HUES64 (cell line): ENCODE measurements around the gene MYO5B.

Source experiments
- H3K27ac ChIP-seq: 2 replicates; pipeline ENCODE4 v1.7.0; 2013; ENCODE audit warnings: low read depth, low read length, inconsistent platforms
- H3K27me3 ChIP-seq: 2 replicates; pipeline ENCODE4 v1.6.1; 2013; ENCODE audit warnings: mild to moderate bottlenecking, low read length; ENCODE audit not compliant: insufficient read depth
- H3K36me3 ChIP-seq: 2 replicates; pipeline ENCODE4 v1.6.1; 2013; ENCODE audit warnings: mild to moderate bottlenecking, low read length; ENCODE audit not compliant: insufficient read depth
- H3K4me1 ChIP-seq: 2 replicates; pipeline ENCODE4 v1.6.1; 2013; ENCODE audit warnings: mild to moderate bottlenecking, low read length, moderate library complexity; ENCODE audit not compliant: insufficient read depth
- H3K4me3 ChIP-seq: 2 replicates; pipeline ENCODE4 v1.5.1; 2013; ENCODE audit warnings: mild to moderate bottlenecking, low read length, moderate library complexity
- H3K9ac ChIP-seq: 2 replicates; pipeline ENCODE4 v1.6.1; 2013; ENCODE audit warnings: mild to moderate bottlenecking, low read depth, low read length
- H3K9me3 ChIP-seq: 2 replicates; pipeline ENCODE4 v1.6.1; 2013; ENCODE audit warnings: low read depth, low read length; ENCODE audit not compliant: insufficient read depth
- whole genome bisulfite sequencing: fragments of 150-250, 120-280 bp; methylation state at CpG from one replicate; pipeline ENCODE4 v1.1.7; 2013; ENCODE audit warnings: missing lambda C conversion rate; 5-methylcytosine and 5-hydroxymethylcytosine counted together

Gene MYO5B

DNA sequence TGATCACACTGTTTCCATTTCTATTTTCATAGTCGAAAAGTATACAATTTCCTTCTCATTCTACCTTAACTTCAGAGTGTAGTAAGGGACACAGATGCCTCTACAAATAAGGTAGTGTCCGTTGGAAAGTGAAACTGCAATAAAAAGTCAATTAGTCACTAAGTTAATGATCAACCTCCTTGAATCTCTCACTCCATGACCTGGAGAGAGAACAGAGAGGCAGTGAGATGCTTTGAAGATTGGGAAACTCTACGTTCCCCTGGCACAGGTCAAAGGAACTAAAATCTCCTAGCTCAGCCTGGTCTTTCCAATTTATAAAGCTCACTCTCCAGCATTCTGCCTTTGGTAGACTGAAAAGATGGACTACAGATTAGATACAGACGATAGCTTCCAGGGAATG is 227.8 kb downstream of the MYO5B start:
- H3K27me3 ChIP-seq: no peaks in the 10 kb centered on the region
- H3K36me3 ChIP-seq: no peaks in the 10 kb centered on the region
- H3K27ac ChIP-seq: no peak overlapping the region
- no peak overlapping the region for H3K9ac ChIP-seq
- WGBS: 85% methylated on average over 4 of the region's 4 CpGs
- no peaks in the 10 kb centered on the region for H3K9me3 ChIP-seq
- H3K4me3 ChIP-seq: no peak overlapping the region
- H3K4me1 ChIP-seq: no peaks in the 10 kb centered on the region

DNA sequence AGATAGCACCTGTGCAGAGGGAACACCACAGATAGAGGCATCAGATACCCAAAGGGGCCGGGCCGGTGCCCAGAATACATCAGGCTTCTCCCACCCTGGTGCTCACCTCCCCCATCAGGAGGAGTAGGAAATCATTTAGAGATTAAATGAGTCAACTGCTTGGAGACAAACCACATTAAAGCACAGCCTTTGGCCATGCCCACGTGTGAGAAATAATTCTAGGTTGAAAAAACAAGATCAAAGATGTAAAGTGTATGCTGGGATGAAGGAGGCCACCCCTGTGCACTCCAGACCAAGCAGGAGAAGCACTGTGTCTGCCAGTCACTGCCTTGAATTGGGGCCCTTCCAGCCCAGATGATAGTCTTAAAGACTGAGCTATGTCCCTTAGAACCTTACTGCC is 228.9 kb downstream of the MYO5B start:
- Histone ChIP-seq H3K27ac (no peak overlapping the region), H3K36me3 (no peaks in the 10 kb centered on the region), H3K9ac (no peak overlapping the region), H3K27me3 (no peaks in the 10 kb centered on the region), H3K9me3 (no peaks in the 10 kb centered on the region), H3K4me3 (no peak overlapping the region), H3K4me1 (no peaks in the 10 kb centered on the region)
- WGBS: 83% methylated on average over 3 of the region's 3 CpGs

DNA sequence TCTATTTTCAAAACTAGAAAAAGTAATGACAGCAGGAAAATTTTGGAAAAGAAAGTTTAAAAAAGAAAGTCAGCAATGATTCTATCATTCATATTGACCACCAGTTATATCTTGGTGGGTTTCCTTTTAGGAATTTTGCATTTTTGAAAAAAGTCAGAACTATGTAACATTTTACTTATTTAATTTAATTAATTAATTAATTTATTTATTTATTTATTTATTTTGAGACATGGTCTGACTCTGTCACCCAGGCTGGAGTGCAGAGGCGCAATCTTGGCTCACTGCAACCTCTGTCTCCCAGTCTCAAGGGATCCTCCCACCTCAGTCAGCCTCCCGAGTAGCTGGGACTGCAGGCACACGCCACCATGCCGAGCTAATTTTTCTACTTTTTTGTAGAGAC is 231.7 kb downstream of the MYO5B start:
- no peak overlapping the region for H3K9ac ChIP-seq
- H3K27ac ChIP-seq: no peak overlapping the region
- H3K4me1 ChIP-seq: no peaks in the 10 kb centered on the region
- no peak overlapping the region for H3K4me3 ChIP-seq
- no peaks in the 10 kb centered on the region for H3K36me3 ChIP-seq
- no peaks in the 10 kb centered on the region for H3K9me3 ChIP-seq
- H3K27me3 ChIP-seq: no peaks in the 10 kb centered on the region
- 94% methylated on average over 4 of the region's 4 CpGs for WGBS

DNA sequence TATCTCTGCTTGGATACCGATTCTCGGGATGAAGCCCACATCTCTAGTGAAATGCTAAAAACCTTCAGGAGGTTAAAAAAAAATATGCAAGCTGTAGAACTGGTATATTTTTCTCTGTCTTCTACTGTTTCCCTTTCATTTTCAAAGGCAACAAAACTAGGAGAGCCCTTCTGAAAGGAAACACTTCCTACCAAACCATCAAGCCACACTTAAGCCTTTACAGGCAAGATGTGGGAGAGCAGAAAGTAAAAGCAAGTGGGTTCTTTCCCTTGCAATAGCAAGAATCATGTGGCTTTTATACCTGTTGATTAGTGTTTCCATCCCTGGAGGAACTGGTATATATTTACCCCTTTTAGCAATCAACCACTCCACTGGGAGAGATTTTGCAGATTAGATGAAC is 233.7 kb downstream of the MYO5B start:
- Histone ChIP-seq H3K4me1 (no peaks in the 10 kb centered on the region), H3K9me3 (no peaks in the 10 kb centered on the region), H3K36me3 (no peaks in the 10 kb centered on the region), H3K4me3 (no peak overlapping the region), H3K27ac (no peak overlapping the region), H3K27me3 (no peaks in the 10 kb centered on the region), H3K9ac (no peak overlapping the region)
- WGBS: 43% methylated on average over 2 of the region's 2 CpGs

DNA sequence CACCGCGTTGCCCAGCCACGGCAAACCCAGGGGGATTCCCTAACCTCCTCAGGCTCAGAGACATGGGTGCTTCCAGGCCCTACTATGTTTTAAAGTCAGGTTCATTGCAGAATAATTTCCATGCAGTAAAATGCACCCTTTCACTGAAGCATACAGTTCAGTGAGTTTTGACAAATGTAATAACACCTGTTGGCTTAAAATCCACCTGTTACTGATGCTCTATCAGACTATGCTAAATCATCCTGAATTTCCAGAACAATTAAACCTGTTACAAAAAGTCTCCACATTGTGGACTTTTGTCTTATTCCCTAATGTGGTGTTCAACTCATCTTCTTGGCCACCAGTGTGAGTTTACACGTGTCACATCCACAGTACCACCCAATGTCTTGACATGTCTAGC is 234.6 kb downstream of the MYO5B start:
- no peaks in the 10 kb centered on the region for H3K4me1 ChIP-seq
- no peaks in the 10 kb centered on the region for H3K9me3 ChIP-seq
- no peaks in the 10 kb centered on the region for H3K27me3 ChIP-seq
- H3K4me3 ChIP-seq: no peak overlapping the region
- no peak overlapping the region for H3K27ac ChIP-seq
- H3K9ac ChIP-seq: no peak overlapping the region
- H3K36me3 ChIP-seq: no peaks in the 10 kb centered on the region
- 92% methylated on average over 4 of the region's 4 CpGs for WGBS

DNA sequence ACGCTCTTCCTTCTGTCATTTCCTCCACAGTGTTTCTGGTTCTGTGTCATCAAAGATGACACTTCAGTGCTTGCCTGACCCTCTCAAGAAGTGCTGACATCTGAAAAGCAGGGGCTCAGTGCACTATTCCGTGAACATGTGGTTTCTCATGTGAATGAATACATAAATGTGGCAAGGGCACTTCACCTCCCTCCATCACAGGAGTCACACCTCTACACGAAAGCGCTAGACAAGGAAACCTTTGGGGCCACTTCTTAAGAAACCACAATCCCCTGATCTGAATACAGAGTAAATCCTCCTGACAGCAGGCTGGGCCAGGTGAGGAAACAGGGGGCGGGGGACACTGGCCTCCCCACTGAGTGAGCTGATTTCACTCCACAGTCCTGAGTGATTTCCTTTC is 235.8 kb downstream of the MYO5B start:
- WGBS: 91% methylated on average over 5 of the region's 5 CpGs
- Histone ChIP-seq H3K27ac (no peak overlapping the region), H3K27me3 (no peaks in the 10 kb centered on the region), H3K36me3 (no peaks in the 10 kb centered on the region), H3K9ac (no peak overlapping the region), H3K4me3 (no peak overlapping the region), H3K9me3 (no peaks in the 10 kb centered on the region), H3K4me1 (no peaks in the 10 kb centered on the region)

DNA sequence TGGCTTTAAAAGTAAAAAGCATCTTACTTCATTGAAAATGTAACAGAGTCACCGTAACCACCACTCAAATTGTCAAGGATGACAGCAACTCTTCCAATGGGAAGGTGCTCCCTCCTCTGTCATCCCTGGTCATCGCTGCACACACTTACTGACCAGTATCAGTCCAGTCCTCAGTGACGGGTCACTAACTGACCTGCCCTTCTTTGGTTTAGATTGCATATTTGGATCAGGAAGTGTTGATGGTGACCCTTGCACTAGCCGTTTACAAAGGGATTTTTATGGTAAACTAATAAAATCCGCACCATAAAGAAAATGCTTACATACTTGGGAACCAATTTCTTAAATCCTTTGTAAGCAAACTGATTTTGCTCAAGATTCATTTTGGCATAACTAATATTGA is 239.7 kb downstream of the MYO5B start:
- WGBS: 91% methylated on average over 5 of the region's 5 CpGs
- no peak overlapping the region for H3K4me3 ChIP-seq
- no peaks in the 10 kb centered on the region for H3K36me3 ChIP-seq
- no peak overlapping the region for H3K27ac ChIP-seq
- no peak overlapping the region for H3K9ac ChIP-seq
- no peaks in the 10 kb centered on the region for H3K27me3 ChIP-seq
- H3K9me3 ChIP-seq: no peaks in the 10 kb centered on the region
- H3K4me1 ChIP-seq: peaks cover 3% of the 10 kb centered on the region; the same call in 1 of the 2 replicates

DNA sequence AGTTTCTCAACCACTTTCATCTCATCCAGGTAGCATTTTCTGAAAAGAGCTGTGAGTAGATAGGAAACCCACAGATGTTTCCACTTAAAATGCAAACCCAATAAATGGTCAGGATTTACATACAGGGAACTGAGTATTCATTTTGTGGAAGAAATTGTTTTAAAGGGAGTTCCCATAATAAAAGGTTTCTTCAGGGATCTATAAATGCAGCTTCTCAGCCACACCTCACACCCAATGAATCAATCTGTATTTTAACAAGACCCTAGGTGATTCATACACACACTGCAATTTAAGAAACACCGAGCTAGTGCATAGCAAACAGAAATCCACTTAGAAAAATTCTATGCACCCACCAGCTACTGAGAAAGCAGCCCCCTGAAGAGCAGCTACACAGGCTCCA is 241.6 kb downstream of the MYO5B start:
- no peaks in the 10 kb centered on the region for H3K36me3 ChIP-seq
- H3K27ac ChIP-seq: no peak overlapping the region
- H3K9ac ChIP-seq: no peak overlapping the region
- 89% methylated on average over 1 of the region's 1 CpG for WGBS
- H3K9me3 ChIP-seq: no peaks in the 10 kb centered on the region
- H3K4me3 ChIP-seq: no peak overlapping the region
- H3K4me1 ChIP-seq: peaks cover 3% of the 10 kb centered on the region; the same call in 1 of the 2 replicates
- no peaks in the 10 kb centered on the region for H3K27me3 ChIP-seq

DNA sequence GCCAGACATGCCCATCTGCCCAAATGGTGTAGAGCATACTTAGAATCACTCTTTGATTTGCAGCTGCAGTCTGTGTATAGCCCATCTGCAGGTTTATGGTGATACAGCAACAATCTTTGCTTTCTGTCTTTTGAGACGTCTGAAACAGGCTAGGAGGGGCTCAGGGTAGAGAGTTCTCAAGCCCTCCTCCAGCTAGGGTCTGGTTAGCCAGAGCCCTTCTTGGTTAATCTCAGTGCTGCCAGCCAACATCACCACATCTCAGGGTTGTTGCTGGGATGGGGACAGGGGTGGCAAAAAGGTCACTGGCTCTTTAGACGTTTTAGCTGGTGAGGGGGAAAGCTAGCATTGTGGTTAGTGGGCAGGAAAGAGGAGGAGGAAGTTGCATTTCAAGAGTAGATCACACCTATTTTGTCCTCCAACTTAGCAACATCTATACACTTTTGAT is 245.0 kb downstream of the MYO5B start:
- Histone ChIP-seq H3K27ac (no peak overlapping the region), H3K4me3 (no peak overlapping the region), H3K9ac (no peak overlapping the region), H3K4me1 (peaks cover 3% of the 10 kb centered on the region; the same call in 1 of the 2 replicates), H3K36me3 (no peaks in the 10 kb centered on the region), H3K27me3 (no peaks in the 10 kb centered on the region), H3K9me3 (no peaks in the 10 kb centered on the region)
- WGBS: 52% methylated on average over 2 of the region's 2 CpGs

DNA sequence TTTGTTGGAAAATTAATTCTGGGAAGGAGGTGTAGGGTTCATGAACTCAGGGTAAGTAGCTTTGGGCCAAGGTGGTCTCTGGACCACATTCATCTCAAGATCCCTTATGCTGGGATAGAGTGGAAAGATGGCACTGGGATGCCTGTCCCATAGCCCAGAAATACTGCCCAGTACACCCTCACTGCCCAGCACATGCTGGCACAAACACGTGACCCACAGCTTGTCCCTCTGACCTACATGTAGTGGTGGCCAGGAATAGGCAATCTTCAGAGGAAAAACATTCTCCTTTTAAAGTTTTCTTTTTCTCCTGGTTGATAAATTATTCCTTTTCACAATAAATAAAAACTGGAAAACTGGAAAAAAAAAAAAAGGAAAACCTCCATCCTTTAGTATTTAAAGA is 246.0 kb downstream of the MYO5B start:
- no peaks in the 10 kb centered on the region for H3K27me3 ChIP-seq
- peaks cover 3% of the 10 kb centered on the region; the same call in 1 of the 2 replicates for H3K4me1 ChIP-seq
- no peaks in the 10 kb centered on the region for H3K9me3 ChIP-seq
- no peak overlapping the region for H3K27ac ChIP-seq
- 100% methylated on average over 1 of the region's 1 CpG for WGBS
- H3K36me3 ChIP-seq: no peaks in the 10 kb centered on the region
- no peak overlapping the region for H3K9ac ChIP-seq
- no peak overlapping the region for H3K4me3 ChIP-seq

DNA sequence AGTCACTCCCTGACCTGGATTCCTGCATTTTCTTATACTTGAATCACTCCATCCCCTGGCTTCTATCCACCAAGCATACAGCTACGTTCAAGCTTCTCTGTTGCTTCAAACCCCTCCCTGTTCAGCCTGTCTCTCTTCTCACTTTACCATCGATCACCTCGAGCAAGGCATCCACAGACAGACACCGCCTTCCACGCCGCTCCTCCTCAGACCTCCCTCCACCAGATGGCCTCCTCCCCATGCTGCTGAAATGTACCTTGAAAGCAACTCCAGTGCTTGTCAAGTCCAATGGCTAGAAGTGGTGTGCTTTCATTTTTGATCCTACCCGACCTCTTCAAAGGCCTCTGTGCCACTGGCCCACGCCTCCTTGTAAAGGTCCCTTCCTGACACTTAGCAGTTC is 250.3 kb downstream of the MYO5B start:
- Histone ChIP-seq H3K27ac (no peak overlapping the region), H3K9ac (no peak overlapping the region), H3K4me1 (no peaks in the 10 kb centered on the region), H3K27me3 (no peaks in the 10 kb centered on the region), H3K4me3 (no peak overlapping the region), H3K36me3 (no peaks in the 10 kb centered on the region), H3K9me3 (no peaks in the 10 kb centered on the region)
- 88% methylated on average over 8 of the region's 8 CpGs for WGBS

DNA sequence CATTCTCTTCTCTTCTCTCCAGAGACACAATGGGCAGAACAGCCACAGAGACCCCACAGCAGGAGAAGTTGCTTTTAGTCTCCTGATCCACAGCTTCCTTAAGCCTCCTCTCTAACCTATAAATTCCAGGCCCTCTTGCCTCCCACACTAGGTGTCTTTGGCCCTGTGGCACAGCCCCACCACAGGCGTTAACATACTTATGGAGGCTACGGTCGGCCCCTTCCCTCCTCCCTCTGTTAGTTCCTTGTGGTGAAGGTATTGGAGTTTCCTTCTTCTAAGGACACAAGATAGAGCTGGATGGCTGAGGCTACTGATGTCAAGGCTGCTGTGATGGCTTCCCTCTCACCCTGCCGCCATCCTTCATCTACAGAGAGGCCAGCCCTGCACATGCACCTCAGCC is 258.1 kb downstream of the MYO5B start:
- Histone ChIP-seq H3K4me1 (no peaks in the 10 kb centered on the region), H3K27ac (no peak overlapping the region), H3K9me3 (no peaks in the 10 kb centered on the region), H3K4me3 (no peak overlapping the region), H3K27me3 (no peaks in the 10 kb centered on the region), H3K36me3 (no peaks in the 10 kb centered on the region), H3K9ac (no peak overlapping the region)
- 73% methylated on average over 2 of the region's 4 CpGs for WGBS
